Endodermal cell (in vitro differentiated cells): Measurements from ENCODE around the gene VPS37C. TPM values are rescaled to one million over a fixed set of nuclear protein-coding genes. Genes with fewer than 3 reads are reported as not detected.

Experiments used
- DNase-seq: peaks from one replicate; pipeline ENCODE4 v3.0.0-alpha.2; 2017
- H3K27ac ChIP-seq: 2 replicates; pipeline ENCODE4 v1.5.1; 2013; ENCODE audit warnings: mild to moderate bottlenecking, low read depth, low read length, moderate library complexity
- H3K27me3 ChIP-seq: 2 replicates; pipeline ENCODE4 v1.6.1; 2013; ENCODE audit warnings: mild to moderate bottlenecking, low read length, moderate library complexity; ENCODE audit not compliant: insufficient read depth, control insufficient read depth, poor library complexity, severe bottlenecking
- H3K36me3 ChIP-seq: 2 replicates; pipeline ENCODE4 v1.7.0; 2013; ENCODE audit warnings: mild to moderate bottlenecking, low read length, moderate library complexity; ENCODE audit not compliant: control insufficient read depth, insufficient read depth
- H3K4me1 ChIP-seq: one replicate; pipeline ENCODE4 v1.7.0; 2013; ENCODE audit warnings: low read length; ENCODE audit not compliant: control insufficient read depth, insufficient read depth
- H3K4me3 ChIP-seq: 2 replicates; pipeline ENCODE4 v1.5.1; 2013; ENCODE audit warnings: mild to moderate bottlenecking, low read length, moderate library complexity
- H3K9ac ChIP-seq: 2 replicates; pipeline ENCODE4 v1.6.1; 2013; ENCODE audit warnings: mild to moderate bottlenecking, low read length, moderate library complexity; ENCODE audit not compliant: poor library complexity, severe bottlenecking; ENCODE audit errors: extremely low read depth
- H3K9me3 ChIP-seq: 2 replicates; pipeline ENCODE4 v1.6.1; 2013; ENCODE audit warnings: mild to moderate bottlenecking, low read length, moderate library complexity; ENCODE audit not compliant: control insufficient read depth
- H3K27ac Mint-ChIP-seq: 2 replicates; pipeline ENCODE4 v1.8.0; 2020; ENCODE audit warnings: mixed read lengths
- H3K27me3 Mint-ChIP-seq: 2 replicates; pipeline ENCODE4 v1.8.0; 2021; ENCODE audit warnings: mild to moderate bottlenecking, mixed read lengths; ENCODE audit not compliant: insufficient read depth
- H3K36me3 Mint-ChIP-seq: 2 replicates; pipeline ENCODE4 v1.8.0; 2020; ENCODE audit warnings: low read depth, mixed read lengths
- H3K4me1 Mint-ChIP-seq: 2 replicates; pipeline ENCODE4 v1.8.0; 2020; ENCODE audit warnings: mixed read lengths
- H3K4me3 Mint-ChIP-seq: 2 replicates; pipeline ENCODE4 v1.8.0; 2020; ENCODE audit warnings: mild to moderate bottlenecking, moderate library complexity, mixed read lengths
- H3K9me3 Mint-ChIP-seq: 2 replicates; pipeline ENCODE4 v1.8.0; 2020; ENCODE audit warnings: mild to moderate bottlenecking, mixed read lengths
- CTCF ChIP-seq: fragments of 200-600 bp; sonication (generic); conservative IDR thresholded peaks from 2 replicates; pipeline ENCODE4 v1.5.0; 2021; ENCODE audit warnings: antibody characterized with exemption, mild to moderate bottlenecking
- WGBS, 2 experiments: methylation state at CpG; one replicate each; pipeline versions ENCODE4 v1.1.5 to v1.1.7; 2013; ENCODE audit warnings: missing lambda C conversion rate in 2 of 2, mixed read lengths in 1 of 2; ENCODE audit not compliant: insufficient coverage in 1 of 2, insufficient read length in 1 of 2; 5-methylcytosine and 5-hydroxymethylcytosine counted together
- total RNA-seq, 2 donors: library from RNA; stranded (reverse); fragmentation: NEBNext Ultra II Directional in 1 of 2; extraction: Animal tissue kit (Norgen Biotek cat#: 25700) in 1 of 2; gene quantifications; 2 replicates in 1 of 2; 3 replicates in 1 of 2; pipeline ENCODE4 v1.2.1, GENCODE V29; 2021

Gene VPS37C
- total RNA-seq, 2 donors from 2014 or later = 23.9 to 26.7 TPM

GRCh38 chr11:61187505-61188130, 26.4 kb upstream of the VPS37C start:
- Histone ChIP-seq H3K4me1 (no peaks in the 10 kb centered on the region), H3K9ac (no peak overlapping the region), H3K4me3 (no peak overlapping the region), H3K27me3 (no peaks in the 10 kb centered on the region), H3K27ac (no peak overlapping the region), H3K36me3 (no peaks in the 10 kb centered on the region), H3K9me3 (peaks cover 16% of the 10 kb centered on the region)
- Mint-ChIP-seq H3K27ac (no peak overlapping the region), H3K27me3 (peaks cover 4% of the 10 kb centered on the region), H3K9me3 (no peaks in the 10 kb centered on the region), H3K36me3 (no peaks in the 10 kb centered on the region), H3K4me1 (peaks cover 2% of the 10 kb centered on the region), H3K4me3 (no peak overlapping the region)
- TF ChIP-seq CTCF = peak; percentile 95
- WGBS, 2 experiments = 51 to 75% methylated on average over 7 to 9 of the region's 11 CpGs
- DNase-seq = peak; percentile 93

GRCh38 chr11:61186504-61186903, 25.3 kb upstream of the VPS37C start:
- H3K27me3 Mint-ChIP-seq = peaks cover 4% of the 10 kb centered on the region
- Histone ChIP-seq H3K27ac (no peak overlapping the region), H3K9ac (no peak overlapping the region), H3K4me3 (no peak overlapping the region), H3K27me3 (no peaks in the 10 kb centered on the region), H3K4me1 (no peaks in the 10 kb centered on the region), H3K9me3 (peaks cover 16% of the 10 kb centered on the region), H3K36me3 (no peaks in the 10 kb centered on the region)
- peaks cover 2% of the 10 kb centered on the region for H3K4me1 Mint-ChIP-seq
- whole genome bisulfite sequencing, 2 experiments = 90 to 94% methylated on average over 4 to 8 of the region's 8 CpGs
- no peaks in the 10 kb centered on the region for H3K36me3 Mint-ChIP-seq
- no peak for DNase-seq
- H3K27ac Mint-ChIP-seq = no peak overlapping the region
- no peak for TF ChIP-seq CTCF
- H3K4me3 Mint-ChIP-seq = no peak overlapping the region
- H3K9me3 Mint-ChIP-seq = no peaks in the 10 kb centered on the region

- no peak overlapping the region for H3K4me3 ChIP-seq
- WGBS, 2 experiments = 84 to 90% methylated on average over 3 to 4 of the region's 4 CpGs
- H3K27ac Mint-ChIP-seq = no peak overlapping the region
Measured at GRCh38 chr11:61183645-61184044, 22.4 kb upstream of the VPS37C start.

More at GRCh38 chr11:61183645-61184044, 22.4 kb upstream of the VPS37C start:
- Histone ChIP-seq H3K27me3 (no peaks in the 10 kb centered on the region), H3K4me1 (no peaks in the 10 kb centered on the region), H3K36me3 (no peaks in the 10 kb centered on the region), H3K9ac (no peak overlapping the region), H3K27ac (no peak overlapping the region), H3K9me3 (no peaks in the 10 kb centered on the region)
- TF ChIP-seq CTCF = peak; percentile 55
- Mint-ChIP-seq H3K4me1 (peaks cover 2% of the 10 kb centered on the region), H3K4me3 (no peak overlapping the region), H3K27me3 (peaks cover 3% of the 10 kb centered on the region), H3K9me3 (no peaks in the 10 kb centered on the region), H3K36me3 (no peaks in the 10 kb centered on the region)
- DNase-seq = no peak
